ENCODE data around the gene PRR30.

DNA sequence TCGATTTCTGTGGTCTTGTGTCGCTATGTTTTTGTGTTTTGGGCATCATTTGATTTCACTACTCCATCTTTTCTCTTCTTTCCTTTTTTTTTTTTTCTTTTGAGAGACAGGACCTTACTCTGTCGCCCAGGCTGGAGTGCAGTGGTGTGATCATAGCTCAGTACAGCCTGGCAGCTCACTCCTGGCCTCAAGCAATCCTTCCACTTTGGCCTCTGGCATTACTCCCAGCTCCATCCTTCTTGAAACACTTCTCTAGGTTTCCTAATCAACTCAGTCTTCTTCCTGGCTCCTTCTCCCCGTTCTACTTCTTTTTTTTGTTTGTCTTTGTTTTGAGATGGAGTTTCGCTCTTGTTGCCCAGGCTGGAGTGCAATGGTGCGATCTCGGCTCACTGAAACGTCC is 36.1 kb upstream of the PRR30 start:
- TF ChIP-seq GATA3 (IDR thresholded peaks at IDR 0.05; ENCODE audit: low read depth, low read length) (no peak), GATA2 (IDR thresholded peaks at IDR 0.05; ENCODE audit: low read depth, low read length) (no peak)
